Measurements from ENCODE around the gene PRTN3. TPM values are rescaled to one million over a fixed set of nuclear protein-coding genes. Genes with fewer than 3 reads are reported as not detected.
"Not testable (repeated sequence)": the region's sequence is repeated elsewhere in the genome, so short reads cannot be mapped to it uniquely, and the experiment has no call there.

Gene PRTN3
- total RNA-seq, 1 donor from 2014 or later, result 0.71 TPM

DNA sequence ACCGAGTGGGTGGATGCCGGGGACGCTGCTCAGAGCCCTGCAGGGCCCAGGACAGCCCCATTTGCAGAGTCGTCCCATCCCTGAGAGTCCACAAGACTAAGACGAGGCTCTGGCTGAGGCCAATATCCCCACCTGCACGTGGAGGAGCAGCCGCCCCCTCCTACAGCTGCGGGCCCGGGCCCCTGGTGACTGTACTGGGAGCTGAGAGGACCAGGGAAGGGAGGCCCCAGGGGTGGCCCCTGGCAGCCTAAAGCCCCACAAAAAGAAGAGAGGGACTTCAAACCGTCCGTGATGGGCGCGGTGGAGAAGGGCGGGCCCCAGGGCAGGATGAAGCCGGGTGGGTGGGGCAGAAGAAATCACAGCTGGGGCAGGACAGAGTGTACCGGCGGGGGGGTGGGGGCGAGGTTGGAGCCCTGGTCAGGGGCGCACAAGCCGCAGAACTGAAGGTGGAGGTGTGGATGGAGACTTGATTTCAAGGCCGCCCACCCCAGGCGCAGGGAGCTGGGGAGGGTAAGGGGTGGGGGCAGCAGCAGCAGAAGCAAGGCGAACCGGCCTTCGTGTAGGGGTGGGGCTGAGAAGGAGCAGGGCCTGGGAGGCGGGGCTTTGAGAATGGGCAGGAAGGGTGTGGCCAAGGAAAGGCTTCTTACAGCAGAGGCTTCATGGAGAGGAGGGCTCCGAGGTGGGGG is 31.6 kb downstream of the PRTN3 start:
- intact Hi-C loops (cut with DNase I), result no loop called here
- DNase-seq (ENCODE audit: low spot score) (peak; percentile 79), ATAC-seq (peak; percentile 1)

DNA sequence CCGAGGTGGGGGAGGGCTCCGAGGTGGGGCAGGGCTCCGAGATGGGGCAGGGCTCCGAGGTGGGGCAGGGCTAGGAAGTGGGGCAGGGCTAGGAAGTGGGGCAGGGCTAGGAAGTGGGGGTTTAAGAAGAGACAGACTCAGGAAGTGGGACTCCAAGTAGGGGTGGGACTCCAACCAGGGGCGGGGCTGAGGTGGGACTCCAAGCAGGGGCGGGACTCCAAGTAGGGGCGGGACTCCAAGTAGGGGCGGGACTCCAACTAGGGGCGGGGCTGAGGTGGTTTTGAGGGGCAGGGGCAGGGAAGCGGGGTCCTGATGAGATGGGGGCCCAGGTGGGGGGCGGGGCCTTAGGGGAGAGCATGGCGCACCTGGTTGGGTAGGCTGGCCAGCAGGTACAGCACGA is 32.3 kb downstream of the PRTN3 start:
- ATAC-seq (no peak), DNase-seq (ENCODE audit: low spot score) (no peak)
- intact Hi-C loops (cut with DNase I), result no loop called here

DNA sequence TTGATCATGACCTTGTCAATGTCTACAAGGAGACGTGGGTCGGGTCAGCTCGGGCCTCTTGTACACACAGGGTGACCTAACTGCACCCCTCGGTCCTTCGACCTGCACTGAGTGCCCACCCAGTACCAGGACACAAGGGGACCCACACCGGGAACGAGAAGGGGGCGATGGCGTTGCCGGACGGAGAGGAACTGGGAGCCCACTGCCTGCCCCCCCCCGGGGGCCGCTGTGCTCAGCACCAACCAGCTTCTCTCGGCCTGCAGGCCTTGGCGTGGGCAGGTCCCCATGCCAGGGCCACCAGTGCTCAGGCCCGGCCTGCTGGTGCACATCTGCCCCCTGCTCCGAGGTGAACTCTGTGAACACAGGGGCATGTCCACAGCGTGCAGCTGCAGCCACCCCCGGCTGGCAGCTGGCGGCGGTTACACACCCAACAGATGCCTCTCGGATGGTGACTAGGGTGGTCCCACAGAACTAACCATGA is 32.8 kb downstream of the PRTN3 start:
- ATAC-seq (no peak), DNase-seq (ENCODE audit: low spot score) (no peak)
- intact Hi-C loops (cut with DNase I), result no loop called here

DNA sequence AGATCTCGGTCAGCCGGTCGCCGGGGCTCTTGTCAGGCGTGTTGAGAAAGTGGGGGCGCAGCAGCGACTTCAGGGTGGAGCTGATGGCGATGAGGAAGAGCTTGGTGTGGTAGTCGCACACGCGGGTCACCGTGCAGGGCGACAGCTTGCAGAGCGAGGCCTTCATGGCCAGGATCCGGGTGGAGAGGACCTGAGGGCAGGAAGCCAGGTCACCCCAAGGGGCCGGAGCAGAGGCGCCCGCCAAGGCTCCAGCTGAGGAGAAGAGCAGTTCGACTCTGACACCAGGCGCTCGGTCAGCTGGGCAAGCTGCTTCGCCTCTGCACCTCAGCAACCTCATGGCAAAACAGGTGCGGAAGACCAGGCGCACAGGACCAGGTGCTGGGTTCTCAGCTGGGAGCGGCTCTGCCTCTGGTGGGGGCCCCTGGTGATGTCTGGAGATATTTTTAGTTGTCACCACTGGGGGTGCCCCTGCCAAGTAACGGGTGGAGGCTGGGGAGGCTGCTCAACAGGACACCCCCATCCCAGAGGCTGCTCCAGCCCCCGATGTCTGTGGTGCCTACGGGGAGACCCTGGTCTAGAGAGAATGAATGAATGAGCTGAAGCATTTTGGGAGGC is 34.6 kb downstream of the PRTN3 start:
- intact Hi-C loops (cut with DNase I), result no loop called here
- DNase-seq (ENCODE audit: low spot score), result peak; percentile 61
- no peak for ATAC-seq

DNA sequence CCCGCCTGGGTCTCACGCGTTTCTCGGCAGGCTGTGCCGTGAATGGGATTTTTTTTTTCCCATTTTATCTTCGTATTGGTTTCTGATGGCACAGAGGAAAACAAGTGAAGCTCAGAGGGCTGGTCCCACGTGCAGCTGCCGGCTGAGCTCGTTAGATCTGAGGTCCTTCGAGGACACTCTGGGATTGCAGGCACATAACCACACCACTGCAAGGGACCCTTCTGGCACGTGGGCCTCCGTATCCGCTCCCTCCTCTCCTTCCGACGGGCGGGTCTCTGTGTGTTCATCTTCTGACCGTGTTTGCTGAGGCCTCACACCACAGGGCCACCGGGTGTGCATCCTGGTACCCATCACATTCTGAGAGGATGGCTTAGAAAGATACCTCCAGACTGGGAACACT is 35.3 kb downstream of the PRTN3 start:
- intact Hi-C loops (cut with DNase I), result no loop called here
- ATAC-seq (no peak), DNase-seq (ENCODE audit: low spot score) (no peak)

DNA sequence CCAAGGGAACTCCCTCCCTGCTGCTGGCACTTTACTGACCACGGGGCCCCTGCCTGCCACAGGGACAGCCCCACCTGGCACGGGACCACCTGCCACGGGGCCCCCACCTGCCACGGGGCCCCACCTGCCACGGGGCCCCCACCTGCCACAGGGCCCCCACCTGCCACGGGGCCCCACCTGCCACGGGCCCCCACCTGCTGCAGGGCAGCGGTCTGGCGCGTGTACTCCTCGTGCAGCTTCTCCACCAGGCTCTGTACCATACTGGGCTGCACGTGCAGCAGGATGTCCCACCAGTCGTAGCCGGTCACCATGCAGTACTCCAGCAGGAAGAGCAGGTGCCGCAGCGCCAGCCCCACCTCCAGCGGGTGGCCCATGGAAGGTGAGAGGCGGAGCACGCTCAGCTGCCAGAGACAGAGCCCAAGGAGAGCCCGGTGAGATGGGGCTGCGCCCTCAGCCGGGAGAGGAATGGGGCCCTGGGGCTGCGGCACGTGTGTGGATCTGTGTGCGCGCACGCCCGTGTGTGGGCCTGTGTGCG is 36.0 kb downstream of the PRTN3 start:
- DNase-seq (ENCODE audit: low spot score), result no peak
- intact Hi-C loops (cut with DNase I), result no loop called here
- ATAC-seq, result no peak

DNA sequence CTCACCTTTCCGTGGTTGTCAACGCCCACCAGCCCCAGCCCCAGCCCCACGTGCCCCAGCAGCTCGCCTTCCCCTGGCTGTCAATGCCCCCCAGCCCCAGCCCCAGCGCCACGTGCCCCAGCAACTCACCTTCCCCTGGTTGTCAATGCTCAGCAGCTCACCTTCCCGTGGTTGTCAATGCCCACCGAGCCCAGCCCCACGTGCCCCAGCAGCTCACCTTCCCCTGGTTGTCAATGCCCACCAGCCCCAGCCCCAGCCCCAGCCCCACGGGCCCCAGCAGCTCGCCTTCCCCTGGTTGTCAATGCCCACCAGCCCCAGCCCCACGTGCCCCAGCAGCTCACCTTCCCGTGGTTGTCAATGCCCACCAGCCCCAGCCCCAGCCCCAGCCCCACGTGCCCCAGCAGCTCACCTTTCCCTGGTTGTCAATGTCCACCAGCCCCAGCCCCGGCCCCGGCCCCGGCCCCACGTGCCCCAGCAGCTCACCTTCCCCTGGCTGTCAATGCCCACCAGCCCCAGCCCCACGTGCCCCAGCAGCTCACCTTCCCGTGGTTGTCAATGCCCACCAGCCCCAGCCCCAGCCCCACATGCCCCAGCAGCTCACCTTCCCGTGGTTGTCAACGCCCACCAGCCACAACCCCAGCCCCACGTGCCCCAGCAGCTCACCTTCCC is 37.3 kb downstream of the PRTN3 start:
- intact Hi-C loops (cut with DNase I); ATAC-seq; DNase-seq (ENCODE audit: low spot score): not testable (repeated sequence)

DNA sequence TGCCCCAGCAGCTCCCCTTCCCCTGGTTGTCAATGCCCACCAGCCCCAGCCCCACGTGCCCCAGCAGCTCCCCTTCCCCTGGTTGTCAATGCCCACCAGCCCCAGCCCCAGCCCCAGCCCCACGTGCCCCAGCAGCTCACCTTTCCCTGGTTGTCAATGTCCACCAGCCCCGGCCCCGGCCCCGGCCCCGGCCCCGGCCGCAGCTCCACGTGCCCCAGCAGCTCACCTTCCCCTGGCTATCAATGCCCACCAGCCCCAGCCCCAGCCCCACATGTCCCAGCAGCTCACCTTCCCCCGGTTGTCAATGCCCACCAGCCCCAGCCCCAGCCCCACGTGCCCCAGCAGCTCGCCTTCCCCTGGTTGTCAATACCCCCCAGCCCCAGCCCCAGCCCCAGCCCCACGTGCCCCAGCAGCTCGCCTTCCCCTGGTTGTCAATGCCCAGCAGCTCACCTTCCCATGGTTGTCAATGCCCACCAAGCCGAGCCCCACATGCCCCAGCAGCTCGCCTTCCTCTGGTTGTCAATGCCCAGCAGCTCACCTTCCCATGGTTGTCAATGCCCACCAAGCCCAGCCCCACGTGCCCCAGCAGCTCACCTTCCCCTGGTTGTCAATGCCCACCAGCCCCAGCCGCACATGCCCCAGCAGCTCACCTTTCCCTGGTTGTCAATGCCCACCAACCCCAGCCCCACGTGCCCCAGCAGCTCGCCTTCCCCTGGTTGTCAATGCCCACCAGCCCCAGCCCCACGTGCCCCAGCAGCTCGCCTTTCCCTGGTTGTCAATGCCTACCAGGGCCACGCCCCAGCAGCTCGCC is 38.2 kb downstream of the PRTN3 start:
- DNase-seq (ENCODE audit: low spot score); ATAC-seq; intact Hi-C loops (cut with DNase I): not testable (repeated sequence)

DNA sequence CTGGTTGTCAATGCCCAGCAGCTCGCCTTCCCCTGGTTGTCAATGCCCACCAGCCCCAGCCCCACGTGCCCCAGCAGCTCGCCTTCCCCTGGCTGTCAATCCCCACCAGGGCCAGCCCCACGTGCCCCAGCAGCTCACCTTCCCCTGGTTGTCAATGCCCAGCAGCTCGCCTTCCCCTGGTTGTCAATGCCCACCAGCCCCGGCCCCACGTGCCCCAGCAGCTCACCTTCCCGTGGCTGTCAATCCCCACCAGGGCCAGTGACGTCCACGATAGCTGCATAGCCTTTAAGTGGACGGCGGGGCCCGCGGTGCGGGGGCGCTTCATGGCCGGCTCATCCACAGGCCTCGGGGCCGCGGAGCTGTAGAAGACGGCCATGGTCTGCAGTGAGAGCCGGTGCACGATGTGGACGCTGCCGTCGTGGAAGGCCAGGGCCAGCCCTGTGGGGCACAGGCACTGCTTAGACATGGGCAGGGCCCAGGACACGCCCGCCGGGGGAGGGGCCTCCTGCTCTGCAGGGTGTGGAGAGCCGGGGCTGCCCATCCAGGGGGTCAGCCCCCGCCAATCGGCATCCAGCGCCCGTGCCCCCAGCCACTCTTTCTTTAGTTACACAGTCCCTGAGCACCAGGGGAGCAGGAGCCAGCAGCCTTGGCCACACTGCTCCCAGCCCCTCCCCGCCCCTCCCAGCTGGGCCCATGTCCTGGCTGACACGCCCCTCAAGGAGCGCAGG is 39.1 kb downstream of the PRTN3 start:
- intact Hi-C loops (cut with DNase I), result no loop called here
- no peak for ATAC-seq

DNA sequence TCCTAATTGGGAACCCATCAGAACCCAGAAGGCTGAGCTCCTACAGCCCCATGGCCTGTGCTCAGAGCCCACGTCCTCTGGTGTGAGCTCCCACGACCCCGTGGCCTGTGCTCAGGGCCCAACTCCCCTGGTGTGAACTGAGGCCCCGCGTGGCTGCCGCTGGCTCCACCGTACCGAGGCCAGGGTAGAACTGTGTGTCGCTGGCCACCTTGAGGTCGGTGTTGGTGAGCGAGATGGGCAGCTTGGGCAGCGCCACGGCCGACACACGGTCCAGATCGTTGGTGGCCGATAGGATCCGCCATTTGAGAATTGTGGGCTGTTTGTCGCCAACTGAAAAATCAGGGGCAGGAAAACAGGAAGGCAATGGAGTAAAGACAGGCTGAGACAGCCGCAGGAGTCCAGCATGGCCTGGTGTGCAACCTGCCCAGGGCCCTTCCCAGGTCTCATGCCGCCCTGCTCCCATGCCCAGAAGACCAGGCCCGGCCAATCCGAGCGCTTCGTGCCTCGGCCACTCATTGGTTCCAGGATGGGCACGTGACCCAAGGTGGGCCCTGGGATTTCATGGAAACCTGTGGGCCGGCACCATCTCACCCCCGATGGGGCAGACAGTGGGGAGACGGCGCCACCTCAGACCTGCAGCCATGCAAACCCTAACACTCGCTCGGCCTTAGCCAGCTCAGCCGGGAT is 40.7 kb downstream of the PRTN3 start:
- intact Hi-C loops (cut with DNase I), result no loop called here
- no peak for DNase-seq (ENCODE audit: low spot score)
- peak; percentile 9 for ATAC-seq

More for the DNA sequence above, 39.1 kb downstream of the PRTN3 start:
- no peak for DNase-seq (ENCODE audit: low spot score)

DNA sequence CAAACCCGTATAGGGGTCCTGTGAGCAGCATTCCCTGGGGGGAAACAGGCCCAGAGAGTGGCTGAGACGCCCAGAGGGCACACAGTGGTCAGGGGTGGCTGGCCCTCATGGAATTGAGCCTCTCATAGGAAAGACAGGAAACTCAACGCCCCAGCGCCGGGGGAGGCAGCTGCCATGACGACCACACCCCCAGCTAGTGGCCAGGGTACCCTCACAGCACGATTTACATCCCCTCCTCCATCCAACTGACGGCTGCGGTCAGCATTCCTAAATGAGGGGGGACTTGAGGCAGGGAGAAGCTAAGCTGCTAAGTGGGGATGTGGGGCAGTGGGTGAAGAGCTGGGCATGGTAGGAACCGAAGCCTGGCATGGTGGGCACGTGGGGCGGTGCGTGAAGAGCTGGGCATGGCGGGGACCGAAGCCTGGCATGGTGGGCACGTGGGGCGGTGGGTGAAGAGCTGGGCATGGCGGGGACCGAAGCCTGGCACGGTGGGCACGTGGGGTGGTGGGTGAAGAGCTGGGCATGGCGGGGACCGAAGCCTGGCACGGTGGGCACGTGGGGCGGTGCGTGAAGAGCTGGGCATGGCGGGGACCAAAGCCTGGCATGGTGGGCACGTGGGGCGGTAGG is 42.2 kb downstream of the PRTN3 start:
- no peak for ATAC-seq
- intact Hi-C loops (cut with DNase I), result no loop called here
- no peak for DNase-seq (ENCODE audit: low spot score)

DNA sequence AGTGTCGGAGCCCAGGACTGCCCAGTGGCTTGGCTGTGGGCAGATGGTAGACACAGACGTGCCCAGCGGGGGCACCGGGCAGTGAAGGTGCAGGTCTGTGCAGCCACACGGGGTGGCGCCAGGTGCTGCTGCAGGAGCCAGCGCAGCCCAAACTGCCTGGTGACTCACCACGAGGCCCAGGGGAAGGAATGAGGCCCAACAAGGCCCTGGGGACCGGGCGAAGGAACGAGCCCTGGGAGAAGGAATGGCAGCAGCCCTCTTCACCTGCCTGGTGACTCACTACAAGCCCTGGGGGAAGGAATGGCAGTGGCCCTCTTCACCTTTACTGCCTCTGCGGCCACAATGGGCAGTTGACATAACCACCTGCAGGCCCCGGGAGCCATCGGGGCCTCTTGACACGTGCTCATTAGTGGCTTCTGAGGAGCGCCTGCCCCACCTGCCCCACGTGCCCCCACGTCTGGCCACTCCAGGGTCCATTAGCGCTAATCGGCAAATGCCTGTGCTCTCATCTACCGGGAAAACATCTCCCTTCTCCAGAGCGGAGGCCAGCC is 42.9 kb downstream of the PRTN3 start:
- DNase-seq (ENCODE audit: low spot score), result no peak
- ATAC-seq, result no peak
- intact Hi-C loops (cut with DNase I), result no loop called here

DNA sequence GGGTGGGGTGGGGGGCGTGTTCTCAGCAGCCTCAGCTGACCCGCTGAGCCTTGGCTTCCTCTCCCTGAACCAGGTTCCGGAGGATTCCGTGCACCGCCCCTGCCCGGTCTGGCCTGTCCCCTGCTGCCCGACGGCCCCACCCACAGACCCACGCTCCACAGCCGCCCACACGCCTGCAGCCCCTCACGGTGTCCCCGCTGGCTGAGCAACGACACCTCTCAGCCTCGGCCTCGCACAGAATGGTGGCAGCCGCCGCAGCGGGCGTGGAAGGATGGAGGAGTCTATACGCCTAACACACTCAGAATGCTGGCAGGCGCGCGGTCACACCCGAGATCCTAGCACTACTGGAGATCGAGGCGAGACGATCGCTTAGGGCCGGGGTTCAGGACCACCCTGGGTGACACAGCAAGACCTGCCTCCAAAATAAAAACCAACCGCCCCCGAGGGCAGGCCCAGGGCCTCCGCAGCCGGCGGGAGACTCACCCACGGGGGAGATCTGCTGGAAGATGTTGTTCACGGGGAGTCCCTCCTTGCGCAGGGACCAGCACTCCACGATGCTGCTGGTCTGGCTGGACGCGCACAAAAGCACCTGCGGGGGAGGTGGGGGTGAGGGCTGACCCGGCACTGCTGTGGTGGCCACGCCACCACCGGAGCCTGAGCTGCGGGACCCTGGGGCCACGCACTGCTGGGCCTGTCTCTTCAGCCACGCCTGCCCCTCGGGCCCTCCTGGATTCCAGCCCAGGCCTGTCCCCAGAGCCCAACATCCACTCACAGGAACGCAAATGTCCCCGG is 43.8 kb downstream of the PRTN3 start:
- DNase-seq (ENCODE audit: low spot score) (no peak), ATAC-seq (no peak)
- intact Hi-C loops (cut with DNase I), result no loop called here

DNA sequence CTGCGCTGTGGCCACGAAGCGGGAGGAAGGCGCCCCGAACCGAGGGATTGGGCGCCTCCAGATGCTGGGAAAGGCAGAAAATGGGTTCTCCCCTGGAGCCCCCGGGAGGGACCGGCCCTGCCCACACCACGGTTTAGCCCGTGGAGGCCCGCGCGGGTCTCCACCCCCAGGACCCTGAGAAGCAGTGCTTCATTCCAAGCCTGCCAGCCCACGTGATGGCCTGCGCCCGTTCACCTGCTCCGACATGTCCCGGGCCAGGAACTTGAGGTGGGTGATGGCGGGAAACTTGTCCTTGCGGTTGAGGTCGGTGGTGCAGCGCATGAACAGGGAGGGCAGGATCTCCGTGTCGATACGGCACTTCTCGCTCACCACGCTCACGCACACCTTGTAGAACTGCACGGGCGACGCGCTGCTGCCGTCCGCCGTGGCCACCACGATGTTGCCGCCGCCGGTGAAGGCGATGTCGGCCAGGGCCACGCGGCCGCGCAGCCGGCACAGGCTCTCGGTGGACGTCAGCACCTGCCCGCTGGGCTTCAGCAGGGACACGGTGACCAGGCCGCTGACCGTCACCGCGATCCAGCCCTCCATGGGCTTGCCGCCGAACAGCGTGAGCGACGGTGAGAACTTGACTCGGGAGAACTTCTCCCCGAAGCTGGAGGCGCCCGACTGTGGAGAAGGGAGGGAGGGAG is 44.9 kb downstream of the PRTN3 start:
- ATAC-seq, result no peak
- intact Hi-C loops (cut with DNase I), result no loop called here
- DNase-seq (ENCODE audit: low spot score), result no peak

DNA sequence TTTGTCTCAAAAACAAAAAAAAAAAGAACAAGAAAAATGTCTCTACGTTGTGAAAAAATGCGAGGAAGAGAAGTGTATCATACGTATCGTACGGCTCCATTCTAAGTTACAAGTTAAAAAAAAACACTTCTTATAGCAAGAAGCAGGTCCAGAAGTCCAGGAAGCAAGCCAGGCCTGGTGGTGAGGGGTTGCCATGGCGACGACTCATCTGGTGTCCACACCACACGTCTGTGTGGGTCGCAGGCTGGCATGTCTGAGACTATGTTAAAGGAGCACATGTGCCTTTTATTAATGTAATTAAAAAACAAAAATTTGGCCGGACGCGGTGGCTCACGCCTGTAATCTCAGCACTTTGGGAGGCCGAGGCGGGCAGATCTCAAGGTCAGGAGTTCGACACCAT is 46.3 kb downstream of the PRTN3 start:
- intact Hi-C loops (cut with DNase I), result no loop called here

DNA sequence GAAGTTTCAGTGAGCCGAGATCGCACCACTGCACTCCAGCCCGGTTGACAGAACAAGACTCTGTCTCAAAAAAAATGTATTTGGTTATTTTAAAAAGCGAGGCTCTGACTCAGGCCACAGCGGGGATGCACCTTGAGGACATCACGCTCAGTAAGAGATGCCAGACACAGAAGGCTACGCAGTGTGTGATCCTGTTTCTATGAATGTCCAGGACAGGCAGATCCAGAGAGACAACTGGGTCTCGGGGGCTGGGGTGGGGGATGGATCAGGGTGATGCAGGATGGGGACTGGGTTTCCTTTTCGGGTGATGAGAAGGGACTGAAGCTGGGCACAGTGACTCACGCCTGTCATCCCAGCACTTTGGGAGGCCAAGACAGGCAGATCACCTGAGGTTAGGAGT is 46.8 kb downstream of the PRTN3 start:
- DNase-seq (ENCODE audit: low spot score), result no peak
- intact Hi-C loops (cut with DNase I), result no loop called here

More for the DNA sequence above, 46.3 kb downstream of the PRTN3 start:
- DNase-seq (ENCODE audit: low spot score) (no peak), ATAC-seq (no peak)

More for the DNA sequence above, 46.8 kb downstream of the PRTN3 start:
- no peak for ATAC-seq

All from sciatic nerve (tissue), 2 donors.